Measurements from ENCODE around the gene FOXJ3. TPM values are rescaled to one million over a fixed set of nuclear protein-coding genes. Genes with fewer than 3 reads are reported as not detected.

The FOXJ3 gene
- total RNA-seq, 2 donors from 2014 or later: 30.6 to 62.0 TPM

GRCh38 chr1:42171679-42172266, 163.3 kb downstream of the FOXJ3 start:
- ATAC-seq (ENCODE audit: insufficient number of reproducible peaks, low FRiP score, low read depth) (no peak), DNase-seq (ENCODE audit: low spot score) (no peak)
- TF ChIP-seq, protein P1, sequence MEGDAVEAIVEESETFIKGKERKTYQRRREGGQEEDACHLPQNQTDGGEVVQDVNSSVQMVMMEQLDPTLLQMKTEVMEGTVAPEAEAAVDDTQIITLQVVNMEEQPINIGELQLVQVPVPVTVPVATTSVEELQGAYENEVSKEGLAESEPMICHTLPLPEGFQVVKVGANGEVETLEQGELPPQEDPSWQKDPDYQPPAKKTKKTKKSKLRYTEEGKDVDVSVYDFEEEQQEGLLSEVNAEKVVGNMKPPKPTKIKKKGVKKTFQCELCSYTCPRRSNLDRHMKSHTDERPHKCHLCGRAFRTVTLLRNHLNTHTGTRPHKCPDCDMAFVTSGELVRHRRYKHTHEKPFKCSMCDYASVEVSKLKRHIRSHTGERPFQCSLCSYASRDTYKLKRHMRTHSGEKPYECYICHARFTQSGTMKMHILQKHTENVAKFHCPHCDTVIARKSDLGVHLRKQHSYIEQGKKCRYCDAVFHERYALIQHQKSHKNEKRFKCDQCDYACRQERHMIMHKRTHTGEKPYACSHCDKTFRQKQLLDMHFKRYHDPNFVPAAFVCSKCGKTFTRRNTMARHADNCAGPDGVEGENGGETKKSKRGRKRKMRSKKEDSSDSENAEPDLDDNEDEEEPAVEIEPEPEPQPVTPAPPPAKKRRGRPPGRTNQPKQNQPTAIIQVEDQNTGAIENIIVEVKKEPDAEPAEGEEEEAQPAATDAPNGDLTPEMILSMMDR (IDR thresholded peaks at IDR 0.05): no peak
- H3K4me1 ChIP-seq (ENCODE audit: control insufficient read depth in 1 of 2, low read depth in 2 of 2): peaks cover 0 to 7% of the 10 kb centered on the region in 2 donors
- H3K4me3 ChIP-seq: no peak overlapping the region
- H3K36me3 ChIP-seq: no peaks in the 10 kb centered on the region
- H3K27ac ChIP-seq: no peak overlapping the region
- no peaks in the 10 kb centered on the region for H3K27me3 ChIP-seq (replicated peaks; ENCODE audit: insufficient read depth)
- no peaks in the 10 kb centered on the region for H3K9me3 ChIP-seq

DNA sequence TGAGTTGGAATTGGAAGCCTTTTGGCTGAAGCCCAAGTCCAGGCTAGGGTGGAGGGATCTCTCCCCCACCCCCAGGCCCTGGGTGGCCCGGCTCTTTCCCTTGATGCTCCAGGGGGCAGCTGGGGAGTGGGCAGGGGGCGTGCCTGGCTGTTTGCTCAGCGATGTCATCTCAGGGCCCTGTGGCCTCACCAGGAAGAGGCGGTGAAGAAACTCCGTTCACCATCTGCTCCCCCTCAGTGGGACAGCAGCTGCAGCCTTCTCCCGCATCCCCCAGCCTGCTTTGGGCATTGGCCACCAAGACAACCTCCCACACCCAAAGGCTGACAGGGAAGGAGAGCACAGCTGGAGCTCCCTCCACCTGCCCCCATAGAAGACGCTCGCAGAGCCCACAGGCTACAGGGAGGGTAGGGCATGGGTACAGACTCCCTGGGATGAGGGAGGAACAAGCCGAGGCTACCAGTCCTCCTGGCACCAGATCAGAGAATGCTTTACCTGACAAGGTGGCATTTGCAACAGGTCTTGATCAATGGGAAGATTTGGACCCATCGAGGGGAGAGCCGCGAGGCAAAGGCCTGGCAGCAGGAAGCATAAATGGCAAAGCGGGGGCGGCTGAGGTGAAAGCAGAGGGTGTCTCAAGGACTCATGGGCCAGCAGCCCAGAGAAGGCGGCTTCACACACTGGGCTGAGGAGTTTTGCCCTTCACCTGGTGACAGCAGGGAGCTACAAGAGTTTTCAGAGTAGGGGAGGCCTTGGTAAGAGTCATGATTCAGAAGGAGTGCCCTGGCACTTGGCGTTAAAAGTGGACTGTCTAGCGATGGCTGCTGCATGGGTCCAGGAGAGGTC, 164.0 kb downstream of the FOXJ3 start:
- no peaks in the 10 kb centered on the region for H3K27me3 ChIP-seq (replicated peaks; ENCODE audit: insufficient read depth)
- H3K36me3 ChIP-seq: no peaks in the 10 kb centered on the region
- H3K9me3 ChIP-seq: no peaks in the 10 kb centered on the region
- ATAC-seq (ENCODE audit: insufficient number of reproducible peaks, low FRiP score, low read depth) (no peak), DNase-seq (ENCODE audit: low spot score) (no peak)
- H3K4me1 ChIP-seq (ENCODE audit: control insufficient read depth in 1 of 2, low read depth in 2 of 2): peaks cover 0 to 7% of the 10 kb centered on the region in 2 donors
- no peak overlapping the region for H3K4me3 ChIP-seq
- TF ChIP-seq, protein P1 (IDR thresholded peaks at IDR 0.05): no peak
- no peak overlapping the region for H3K27ac ChIP-seq

- no peak for DNase-seq (ENCODE audit: low spot score)
- no peak overlapping the region for H3K4me3 ChIP-seq
- H3K27ac ChIP-seq: no peak overlapping the region
- TF ChIP-seq, protein P1 (IDR thresholded peaks at IDR 0.05): no peak
- H3K27me3 ChIP-seq (replicated peaks; ENCODE audit: insufficient read depth): no peaks in the 10 kb centered on the region
- no peak for ATAC-seq (ENCODE audit: insufficient number of reproducible peaks, low FRiP score, low read depth)
- H3K9me3 ChIP-seq: no peaks in the 10 kb centered on the region
- H3K36me3 ChIP-seq: no peaks in the 10 kb centered on the region
- peaks cover 0 to 10% of the 10 kb centered on the region in 2 donors for H3K4me1 ChIP-seq (ENCODE audit: control insufficient read depth in 1 of 2, low read depth in 2 of 2)
Observed at GRCh38 chr1:42168763-42169162, 166.3 kb downstream of the FOXJ3 start.

- H3K36me3 ChIP-seq: no peaks in the 10 kb centered on the region
- no peak overlapping the region for H3K27ac ChIP-seq
- DNase-seq (ENCODE audit: low spot score): no peak
- ATAC-seq (ENCODE audit: insufficient number of reproducible peaks, low FRiP score, low read depth): no peak
- no peaks in the 10 kb centered on the region for H3K9me3 ChIP-seq
- peaks cover 0 to 10% of the 10 kb centered on the region in 2 donors for H3K4me1 ChIP-seq (ENCODE audit: control insufficient read depth in 1 of 2, low read depth in 2 of 2)
- TF ChIP-seq, protein P1 (IDR thresholded peaks at IDR 0.05): no peak
- H3K4me3 ChIP-seq: no peak overlapping the region
- no peaks in the 10 kb centered on the region for H3K27me3 ChIP-seq (replicated peaks; ENCODE audit: insufficient read depth)
Observed at GRCh38 chr1:42168391-42168670, 166.7 kb downstream of the FOXJ3 start.

DNA sequence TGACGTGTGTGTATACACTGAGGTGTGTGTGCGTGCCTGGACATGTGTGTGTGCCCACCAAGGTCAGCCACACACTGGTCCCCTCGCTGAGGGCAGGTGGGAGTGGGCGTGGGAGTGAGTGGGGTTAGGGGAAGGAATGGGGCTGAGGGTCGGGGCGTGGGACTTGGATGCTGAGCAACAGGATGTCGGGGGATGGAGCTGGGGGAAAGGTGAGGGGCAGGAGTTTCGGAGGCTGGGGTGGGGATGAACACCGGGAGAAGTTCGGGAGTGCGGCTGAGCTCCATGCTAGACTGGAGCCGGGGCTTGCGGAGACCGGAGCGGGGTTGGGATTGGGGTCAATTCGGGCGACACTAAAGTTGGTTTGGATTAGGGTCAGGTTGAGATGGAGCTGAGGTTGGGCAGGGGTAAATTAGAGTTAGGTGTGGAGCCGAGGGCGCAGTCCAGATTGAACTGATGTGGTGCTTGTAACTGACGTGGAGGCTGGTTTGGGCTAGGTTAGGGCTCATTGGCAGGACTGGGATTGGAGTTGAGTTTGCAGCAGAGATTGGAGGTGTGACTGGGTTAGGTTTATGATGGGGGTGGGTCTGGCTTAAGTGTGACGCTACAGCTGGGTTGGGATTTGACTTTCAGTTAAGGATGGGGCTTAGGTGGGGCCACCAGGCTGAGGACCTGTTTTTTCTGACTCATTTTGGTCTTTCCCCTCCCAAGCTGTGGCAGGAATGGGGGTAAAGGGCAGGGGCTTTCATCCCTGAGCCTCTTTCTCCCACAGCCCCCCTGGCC, 167.2 kb downstream of the FOXJ3 start:
- ATAC-seq (ENCODE audit: insufficient number of reproducible peaks, low FRiP score, low read depth): no peak

More for the DNA sequence above, 167.2 kb downstream of the FOXJ3 start:
- no peaks in the 10 kb centered on the region for H3K9me3 ChIP-seq
- DNase-seq (ENCODE audit: low spot score): no peak
- peaks cover 0 to 6% of the 10 kb centered on the region in 2 donors for H3K4me1 ChIP-seq (ENCODE audit: control insufficient read depth in 1 of 2, low read depth in 2 of 2)
- no peak overlapping the region for H3K27ac ChIP-seq
- H3K4me3 ChIP-seq: no peak overlapping the region
- TF ChIP-seq, protein P1 (IDR thresholded peaks at IDR 0.05): no peak
- no peaks in the 10 kb centered on the region for H3K27me3 ChIP-seq (replicated peaks; ENCODE audit: insufficient read depth)
- H3K36me3 ChIP-seq: no peaks in the 10 kb centered on the region

Data from thoracic aorta (tissue), 2 donors.